Ecto neural progenitor cell (in vitro differentiated cells): ENCODE results near the gene YIPF7.

ENCODE experiments used
- DNase-seq: peaks from one replicate; pipeline ENCODE4 v3.0.0-alpha.2; 2018; ENCODE audit warnings: low spot score

YIPF7 gene

DNA sequence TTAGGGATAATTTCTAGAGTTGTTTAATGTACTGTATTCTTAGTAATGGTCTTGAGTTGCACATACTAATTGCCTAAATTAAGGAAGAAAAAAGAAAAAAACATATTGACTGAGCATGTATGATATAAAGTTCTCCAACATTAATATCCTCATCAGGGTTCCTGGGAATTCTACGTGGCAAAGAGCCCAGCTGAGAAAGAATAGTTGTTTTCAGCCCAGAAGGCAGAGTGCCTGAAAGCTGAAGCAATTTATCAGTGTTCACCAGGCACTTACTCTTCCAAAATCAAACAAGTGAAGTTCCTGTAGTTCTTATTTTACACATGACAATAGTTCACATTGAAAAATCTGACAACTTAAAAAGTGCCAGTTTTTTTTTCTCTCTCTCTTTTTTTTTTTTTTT, 27.7 kb downstream of the YIPF7 start:
- DNase-seq, result no peak

DNA sequence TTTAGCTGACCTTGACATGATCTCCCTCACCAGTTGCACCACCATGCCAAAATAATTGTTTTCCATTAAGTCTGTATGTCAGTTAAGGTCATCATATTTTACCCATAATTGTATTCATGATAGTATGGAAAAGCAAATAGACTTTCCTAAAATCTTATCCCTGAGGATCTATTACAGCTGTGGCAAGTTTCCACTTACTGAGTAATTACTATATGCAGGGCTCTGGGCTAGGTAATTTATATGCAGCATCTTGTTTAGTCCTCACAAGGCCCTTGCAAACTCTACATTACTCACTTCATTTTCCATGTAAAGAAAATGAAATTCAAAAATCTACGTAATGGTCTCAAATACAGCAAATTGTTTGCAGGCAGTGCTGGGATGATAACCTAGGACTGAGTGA, 34.8 kb downstream of the YIPF7 start:
- DNase-seq, result no peak

DNA sequence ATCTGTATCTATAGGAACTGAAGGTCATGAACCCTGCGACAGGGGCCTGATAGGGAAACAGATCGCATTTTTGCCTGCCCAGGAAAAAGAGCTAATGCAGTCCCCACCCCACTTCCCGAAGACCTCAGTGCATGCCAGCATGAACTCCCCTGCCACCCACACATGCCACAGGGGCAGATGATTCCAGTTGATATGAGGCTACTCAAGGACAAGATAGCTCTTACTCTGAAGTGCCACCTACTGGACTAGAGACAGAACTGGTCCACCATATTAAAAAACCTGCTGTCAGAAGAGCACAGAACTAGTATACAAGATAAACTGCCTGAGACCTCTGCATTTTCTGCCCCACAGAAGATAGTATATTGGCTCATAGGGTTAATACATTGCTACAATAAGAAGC, 68.0 kb downstream of the YIPF7 start:
- no peak for DNase-seq

- DNase-seq, result no peak
Observed at GRCh38 chr4:44580231-44580630, 71.2 kb downstream of the YIPF7 start.

- DNase-seq, result no peak
Observed at GRCh38 chr4:44578954-44579353, 72.5 kb downstream of the YIPF7 start.
